Measurements from ENCODE around the gene LIME1.
"Not testable (repeated sequence)": the region's sequence is repeated elsewhere in the genome, so short reads cannot be mapped to it uniquely, and the experiment has no call there.

Gene LIME1

DNA sequence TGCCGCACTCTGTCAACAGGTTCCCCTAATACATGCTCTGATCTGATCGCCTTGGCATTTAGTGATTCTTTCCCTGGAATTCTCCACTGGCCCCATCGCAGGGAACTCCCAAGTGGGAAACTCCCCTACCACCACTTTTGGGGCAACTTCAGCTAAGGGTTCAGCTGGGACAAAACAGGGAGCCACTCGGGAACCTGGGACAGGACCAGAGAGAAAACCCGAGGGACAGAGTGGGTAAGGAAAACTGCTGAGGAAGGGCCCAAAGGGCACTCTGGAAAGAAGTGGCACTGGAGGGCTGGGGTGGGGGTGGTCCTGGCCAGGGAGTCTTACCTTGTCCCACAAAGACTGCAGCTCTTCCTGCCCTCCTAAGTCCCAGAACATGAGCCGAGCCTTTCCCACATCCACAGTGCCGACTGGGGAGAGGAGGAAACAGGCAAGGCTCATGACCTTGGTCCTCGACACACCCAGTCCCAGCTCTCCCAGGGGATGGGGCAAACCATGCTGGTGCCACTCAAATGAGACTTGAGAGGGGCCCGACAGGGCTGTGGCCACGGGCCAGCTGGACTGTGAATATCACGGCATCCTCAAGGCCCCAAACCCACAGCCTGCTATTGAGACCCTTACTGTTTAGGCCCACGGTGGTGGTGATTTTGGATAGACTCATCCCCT, 30.3 kb upstream of the LIME1 start:
- peak in 3 of 10 donors; percentile 32 to 62 (median 52) for DNase-seq
- intact Hi-C loops (cut with DNase I) = loop anchor here (2.0 to 10.0 kb wide), 2 partner anchors 159 to 251 kb away; partner anchors contain the start of genes ABHD16B, TPD52L2 and UCKL1

GRCh38 chr20:63706852-63707557, 29.5 kb upstream of the LIME1 start:
- peak in 3 of 10 donors; percentile 85 to 89 (median 88) for DNase-seq
- intact Hi-C loops (cut with DNase I) = loop anchor here (1.0 to 10.0 kb wide), 3 partner anchors 49 to 250 kb away; partner anchors contain the start of genes ABHD16B, RTEL1, TPD52L2 and UCKL1

DNA sequence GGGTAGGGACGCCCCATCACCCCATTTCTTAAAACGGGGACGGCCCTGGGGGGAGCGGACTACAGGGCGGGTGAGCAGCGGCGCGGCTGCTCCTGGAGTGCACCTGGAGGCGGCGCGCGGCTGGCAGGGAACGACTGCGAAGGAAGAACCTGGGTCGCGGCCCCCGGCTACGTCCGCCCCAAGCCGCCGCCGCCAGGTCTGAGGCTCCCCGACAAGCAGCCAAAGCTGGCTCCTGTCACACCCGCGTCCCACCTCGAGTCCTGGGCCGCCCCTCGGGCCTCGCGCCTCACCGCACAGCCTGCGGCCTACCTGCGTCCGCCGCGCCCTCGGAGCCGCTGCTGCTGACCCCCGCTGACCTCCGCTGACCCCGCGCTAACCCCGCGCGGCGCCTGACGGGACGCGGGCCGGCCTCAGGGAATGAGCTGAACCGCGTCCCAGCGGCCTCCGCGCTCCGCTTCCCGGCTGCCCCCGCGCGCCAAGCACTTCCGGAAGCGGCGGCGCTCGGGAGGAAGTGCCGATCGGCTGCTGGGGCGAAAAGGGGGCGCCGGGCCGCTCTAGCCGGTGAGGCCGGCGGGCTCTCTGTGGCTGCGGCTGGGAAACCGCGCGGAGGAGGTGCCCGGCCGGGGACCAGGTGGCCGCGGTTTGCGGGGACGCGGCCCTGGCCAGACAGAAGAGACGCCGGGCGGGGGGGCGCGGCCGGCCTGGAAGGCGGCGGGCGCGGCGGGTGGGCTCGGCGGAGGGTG, 28.7 kb upstream of the LIME1 start, which contains the start of the genes ARFRP1 and ZGPAT:
ARFRP1 (minus strand) TSS at position 419 of the 743 bp plus-strand sequence. CDS start 885 bp downstream, outside the sequence.
ZGPAT (plus strand) TSS at position 482 of the 743 bp plus-strand sequence. CDS start 542 bp downstream, outside the sequence.
- intact Hi-C loops (cut with DNase I) = loop anchor here (1.0 to 10.0 kb wide), 3 partner anchors 49 to 249 kb away; partner anchors contain the start of genes ABHD16B, RTEL1, TPD52L2 and UCKL1
- DNase-seq = peak; percentile 89 to 99 (median 94)

GRCh38 chr20:63708301-63709148, 27.9 kb upstream of the LIME1 start:
- intact Hi-C loops (cut with DNase I) = loop anchor here (10.0 kb wide), 1 partner anchor 156 kb away; the partner anchor contains the start of genes ABHD16B and TPD52L2
- DNase-seq = peak in 3 of 10 donors; percentile 64 to 84 (median 82)

DNA sequence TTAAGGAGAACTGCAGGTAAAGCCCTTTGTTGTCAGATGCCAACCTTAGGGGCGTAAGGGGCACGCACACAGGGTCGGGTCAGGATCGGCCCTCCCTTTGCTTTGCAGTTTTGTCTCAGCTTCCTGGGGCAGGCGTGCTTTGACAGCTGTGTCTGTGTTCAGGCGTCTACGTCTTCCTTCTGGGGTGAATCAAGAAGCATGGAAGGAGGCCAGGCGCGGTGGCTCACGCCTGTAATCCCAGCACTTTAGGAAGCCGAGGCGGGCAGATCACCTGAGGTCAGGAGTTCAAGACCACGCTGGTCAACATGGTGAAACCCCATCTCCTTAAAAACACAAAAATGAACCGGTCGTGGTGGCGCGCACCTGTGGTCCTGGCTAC, 27.3 kb upstream of the LIME1 start:
- DNase-seq = peak in 3 of 10 donors; percentile 10 to 54 (median 48)
- intact Hi-C loops (cut with DNase I) = loop anchor here (10.0 kb wide), 1 partner anchor 156 kb away; the partner anchor contains the start of genes ABHD16B and TPD52L2

DNA sequence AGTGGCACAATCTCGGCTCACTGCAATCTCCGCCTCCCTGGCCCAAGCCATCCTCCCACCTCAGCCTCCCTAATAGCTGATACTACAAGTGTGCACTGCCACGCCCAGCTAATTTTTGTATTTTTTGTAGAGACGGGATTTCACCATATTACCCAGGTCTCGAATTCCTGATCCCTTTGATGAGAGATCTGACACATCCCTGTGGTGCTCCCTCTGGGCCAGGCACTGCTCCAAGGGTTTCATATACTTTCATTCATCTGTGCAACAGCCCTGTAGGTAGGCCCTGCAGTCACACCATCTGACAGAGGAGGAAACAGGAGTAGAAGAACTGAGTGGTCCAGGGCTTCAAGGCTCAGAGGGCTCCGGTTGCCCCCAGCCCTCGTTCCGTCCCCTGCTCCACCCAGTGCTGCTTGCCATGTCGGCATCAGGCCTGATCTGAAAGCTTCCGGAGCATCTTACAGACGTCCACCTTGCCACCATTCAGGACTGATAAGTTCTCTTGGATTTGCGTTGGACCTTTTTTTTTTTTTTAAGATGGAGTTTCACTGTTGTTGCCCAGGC, 25.3 kb upstream of the LIME1 start:
- DNase-seq = peak in 3 of 10 donors; percentile 10 to 21 (median 15)
- intact Hi-C loops (cut with DNase I) = no loop called here

DNA sequence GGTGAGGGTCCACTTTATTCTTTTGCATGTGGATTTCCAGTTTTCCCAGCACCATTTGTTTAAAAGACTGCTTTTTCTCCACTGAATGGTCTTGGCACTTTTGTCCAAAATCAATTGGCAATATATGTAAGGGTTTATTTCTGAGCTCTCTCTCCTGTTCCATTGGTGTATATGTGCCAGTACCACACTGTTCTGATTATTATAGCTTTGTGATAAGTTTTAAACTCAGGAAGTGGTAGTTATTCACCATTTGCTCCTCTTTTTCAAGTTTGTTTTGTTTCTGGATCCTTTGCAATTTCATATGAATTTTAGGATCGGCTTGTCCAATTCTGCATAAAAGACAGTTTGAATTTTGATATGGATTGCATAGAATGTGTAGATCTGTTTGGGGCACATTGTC, 24.3 kb upstream of the LIME1 start:
- DNase-seq = no peak
- intact Hi-C loops (cut with DNase I) = no loop called here

- intact Hi-C loops (cut with DNase I) = no loop called here
- DNase-seq = no peak
Measured at GRCh38 chr20:63714858-63715257, 21.6 kb upstream of the LIME1 start.

DNA sequence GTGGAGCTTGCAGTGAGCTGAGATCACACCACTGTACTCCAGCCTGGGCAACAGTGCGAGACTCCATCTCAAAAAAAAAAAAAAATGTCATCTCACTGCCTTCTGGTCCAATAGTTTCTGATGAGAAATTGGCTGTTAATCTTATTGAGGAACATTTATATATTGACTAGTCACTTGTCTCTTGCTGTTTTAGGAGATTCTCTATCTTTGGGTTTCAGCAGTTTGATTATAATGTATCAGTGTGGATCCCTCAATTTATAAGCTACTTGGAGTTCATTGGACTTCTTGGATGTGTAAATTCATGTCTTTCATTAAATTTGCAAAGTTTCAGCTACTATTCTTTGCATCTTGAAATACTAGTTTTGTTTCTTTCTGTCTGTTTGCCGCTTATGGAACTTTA, 17.5 kb upstream of the LIME1 start:
- intact Hi-C loops (cut with DNase I) = no loop called here
- DNase-seq = peak in 1 of 10 donors; percentile 6

GRCh38 chr20:63722967-63723622, 13.4 kb upstream of the LIME1 start:
- DNase-seq; intact Hi-C loops (cut with DNase I): not testable (repeated sequence)

DNA sequence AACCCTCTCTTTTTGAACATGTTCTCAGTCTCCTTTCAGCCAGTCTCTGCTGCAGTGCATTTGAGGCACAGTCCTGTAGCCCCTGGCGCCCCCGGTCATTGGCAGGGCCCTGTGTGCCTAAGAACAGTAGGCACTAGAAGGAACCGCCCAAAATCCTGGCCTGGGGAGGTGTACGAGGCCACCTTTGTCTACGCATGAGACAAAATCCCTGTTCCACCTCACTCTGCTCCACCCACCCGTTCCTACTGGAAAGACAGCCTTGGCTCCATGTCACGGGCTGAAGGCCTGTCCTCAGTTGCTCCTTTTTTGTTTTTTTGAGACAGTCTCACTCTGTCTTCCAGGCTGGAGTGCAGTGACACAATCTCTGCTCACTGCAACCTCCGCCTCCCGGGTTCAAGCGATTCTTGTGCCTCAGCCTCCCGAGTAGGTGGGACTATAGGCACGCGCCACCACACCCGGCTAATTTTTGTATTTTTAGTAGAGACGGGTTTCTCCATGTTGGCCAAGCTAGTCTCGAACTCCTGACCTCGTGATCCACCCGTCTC, 6.2 kb upstream of the LIME1 start:
- DNase-seq = peak in 3 of 10 donors; percentile 11 to 53 (median 33)
- intact Hi-C loops (cut with DNase I) = not testable (repeated sequence)

- peak in 1 of 10 donors; percentile 1 for DNase-seq
- intact Hi-C loops (cut with DNase I) = no loop called here
Measured at GRCh38 chr20:63731410-63731809, 5.1 kb upstream of the LIME1 start.

GRCh38 chr20:63732118-63733095, 4.1 kb upstream of the LIME1 start:
- intact Hi-C loops (cut with DNase I) = no loop called here
- peak in 3 of 10 donors; percentile 9 to 26 (median 24) for DNase-seq

- intact Hi-C loops (cut with DNase I) = no loop called here
- peak in 3 of 10 donors; percentile 50 to 69 (median 64) for DNase-seq
Measured at GRCh38 chr20:63733117-63733516, 3.3 kb upstream of the LIME1 start.

GRCh38 chr20:63733579-63734081, 2.8 kb upstream of the LIME1 start:
- intact Hi-C loops (cut with DNase I) = no loop called here
- DNase-seq = peak in 3 of 10 donors; percentile 47 to 64 (median 60)

GRCh38 chr20:63734111-63734945, 2.1 kb upstream of the LIME1 start:
- DNase-seq = peak in 3 of 10 donors; percentile 31 to 78 (median 67)
- intact Hi-C loops (cut with DNase I) = no loop called here

Data from posterior cingulate gyrus (tissue), 11 donors.